ENCODE measurements around the gene MICA. TPM values are rescaled to one million over a fixed set of nuclear protein-coding genes. Genes with fewer than 3 reads are reported as not detected.
A peak's percentile ranks its signal among the peaks of the same experiment; 100 is the strongest.

MICA gene
- total RNA-seq, 4 donors from 2014 or later, result 7.8 to 45.3 (median 19.9) TPM

DNA sequence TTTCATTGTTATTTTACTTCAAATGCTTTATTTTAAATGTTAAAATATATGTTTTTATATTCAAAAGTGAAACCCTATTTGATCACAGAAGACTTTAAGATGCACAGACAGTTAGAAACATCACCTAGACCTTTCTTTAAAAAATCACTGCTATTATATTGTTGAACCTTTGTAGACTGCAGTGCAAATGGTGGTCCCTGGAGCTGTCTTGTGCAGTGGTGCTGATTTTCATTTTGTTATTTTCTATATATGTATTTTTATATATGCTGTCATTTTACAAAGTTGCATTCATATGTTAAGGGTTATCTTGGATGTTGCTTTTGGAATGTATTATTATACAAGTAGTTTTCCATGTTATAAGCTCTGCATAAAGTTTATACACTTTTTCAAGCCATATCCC lies 27.7 kb upstream of the MICA start:
- Histone ChIP-seq H3K9me3 (peaks cover 3 to 6% of the 10 kb centered on the region in 2 donors), H3K4me1 (peaks cover 0 to 19% (median 5%) of the 10 kb centered on the region in 4 donors), H3K27me3 (peaks cover 15% of the 10 kb centered on the region), H3K4me3 (no peak overlapping the region), H3K36me3 (no peaks in the 10 kb centered on the region), H3K27ac (no peak overlapping the region)
- no peak for TF ChIP-seq EP300 (IDR thresholded peaks at IDR 0.05; ENCODE audit: low read depth)
- TF ChIP-seq POLR2AphosphoS5 (IDR thresholded peaks at IDR 0.05), result no peak
- TF ChIP-seq, protein P1, sequence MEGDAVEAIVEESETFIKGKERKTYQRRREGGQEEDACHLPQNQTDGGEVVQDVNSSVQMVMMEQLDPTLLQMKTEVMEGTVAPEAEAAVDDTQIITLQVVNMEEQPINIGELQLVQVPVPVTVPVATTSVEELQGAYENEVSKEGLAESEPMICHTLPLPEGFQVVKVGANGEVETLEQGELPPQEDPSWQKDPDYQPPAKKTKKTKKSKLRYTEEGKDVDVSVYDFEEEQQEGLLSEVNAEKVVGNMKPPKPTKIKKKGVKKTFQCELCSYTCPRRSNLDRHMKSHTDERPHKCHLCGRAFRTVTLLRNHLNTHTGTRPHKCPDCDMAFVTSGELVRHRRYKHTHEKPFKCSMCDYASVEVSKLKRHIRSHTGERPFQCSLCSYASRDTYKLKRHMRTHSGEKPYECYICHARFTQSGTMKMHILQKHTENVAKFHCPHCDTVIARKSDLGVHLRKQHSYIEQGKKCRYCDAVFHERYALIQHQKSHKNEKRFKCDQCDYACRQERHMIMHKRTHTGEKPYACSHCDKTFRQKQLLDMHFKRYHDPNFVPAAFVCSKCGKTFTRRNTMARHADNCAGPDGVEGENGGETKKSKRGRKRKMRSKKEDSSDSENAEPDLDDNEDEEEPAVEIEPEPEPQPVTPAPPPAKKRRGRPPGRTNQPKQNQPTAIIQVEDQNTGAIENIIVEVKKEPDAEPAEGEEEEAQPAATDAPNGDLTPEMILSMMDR (IDR thresholded peaks at IDR 0.05), result no peak
- no peak for TF ChIP-seq POLR2A (IDR thresholded peaks at IDR 0.05)
- in situ Hi-C loops (cut with MboI; ENCODE audit: low pct_ligation_motif_present in 1 of 4, low pct_unique_long_range_greater_than_20kb in 1 of 4, low sequenced_read_pairs in 3 of 4) (loop anchor here in 1 of 4 donors (5.0 kb wide), 1 partner anchor 238 kb away; the partner anchor contains the start of gene PSORS1C2), intact Hi-C loops (cut with DNase I; ENCODE audit: low total_unique reads) (no loop called here)
- no peak for DNase-seq

DNA sequence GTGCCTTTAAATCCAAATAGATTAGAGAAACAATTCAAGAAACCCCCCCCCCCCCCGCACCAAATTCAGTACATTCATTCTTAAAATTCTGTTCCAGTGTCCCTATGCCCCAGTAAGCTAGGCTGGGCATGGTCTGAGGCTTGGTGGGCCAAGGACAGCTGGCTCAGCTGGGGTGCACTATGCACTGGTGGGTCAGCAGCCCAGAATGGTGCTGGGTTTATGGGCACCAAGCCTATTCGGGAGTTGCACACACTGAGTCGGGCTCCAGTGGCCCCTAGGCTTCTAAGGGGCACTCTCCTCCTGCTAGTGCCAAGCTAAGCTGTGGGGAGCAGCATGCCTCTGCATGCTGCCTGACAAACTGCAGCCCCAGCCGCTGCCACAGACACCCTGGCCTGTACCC lies 26.4 kb upstream of the MICA start:
- no peak overlapping the region for H3K27ac ChIP-seq
- H3K36me3 ChIP-seq, result no peaks in the 10 kb centered on the region
- peaks cover 0 to 19% (median 5%) of the 10 kb centered on the region in 4 donors for H3K4me1 ChIP-seq
- H3K27me3 ChIP-seq, result peaks cover 11% of the 10 kb centered on the region
- 35% methylated on average over 3 of the region's 4 CpGs; no CpG with 5 or more reads in 1 of the 2 donors for WGBS, 2 donors (ENCODE audit: low coverage in 1 of 2)
- no peak overlapping the region for H3K4me3 ChIP-seq
- in situ Hi-C loops (cut with MboI; ENCODE audit: low pct_ligation_motif_present in 1 of 4, low pct_unique_long_range_greater_than_20kb in 1 of 4, low sequenced_read_pairs in 3 of 4) (loop anchor here in 1 of 4 donors (5.0 kb wide), 1 partner anchor 240 kb away; the partner anchor contains the start of gene PSORS1C2), intact Hi-C loops (cut with DNase I; ENCODE audit: low total_unique reads) (no loop called here)
- TF ChIP-seq EP300 (IDR thresholded peaks at IDR 0.05; ENCODE audit: low read depth) (no peak), POLR2A (IDR thresholded peaks at IDR 0.05) (no peak), POLR2AphosphoS5 (IDR thresholded peaks at IDR 0.05) (no peak)
- TF ChIP-seq, protein P1 (IDR thresholded peaks at IDR 0.05), result no peak
- peaks cover under 1 to 3% of the 10 kb centered on the region in 2 donors for H3K9me3 ChIP-seq
- no peak for DNase-seq

DNA sequence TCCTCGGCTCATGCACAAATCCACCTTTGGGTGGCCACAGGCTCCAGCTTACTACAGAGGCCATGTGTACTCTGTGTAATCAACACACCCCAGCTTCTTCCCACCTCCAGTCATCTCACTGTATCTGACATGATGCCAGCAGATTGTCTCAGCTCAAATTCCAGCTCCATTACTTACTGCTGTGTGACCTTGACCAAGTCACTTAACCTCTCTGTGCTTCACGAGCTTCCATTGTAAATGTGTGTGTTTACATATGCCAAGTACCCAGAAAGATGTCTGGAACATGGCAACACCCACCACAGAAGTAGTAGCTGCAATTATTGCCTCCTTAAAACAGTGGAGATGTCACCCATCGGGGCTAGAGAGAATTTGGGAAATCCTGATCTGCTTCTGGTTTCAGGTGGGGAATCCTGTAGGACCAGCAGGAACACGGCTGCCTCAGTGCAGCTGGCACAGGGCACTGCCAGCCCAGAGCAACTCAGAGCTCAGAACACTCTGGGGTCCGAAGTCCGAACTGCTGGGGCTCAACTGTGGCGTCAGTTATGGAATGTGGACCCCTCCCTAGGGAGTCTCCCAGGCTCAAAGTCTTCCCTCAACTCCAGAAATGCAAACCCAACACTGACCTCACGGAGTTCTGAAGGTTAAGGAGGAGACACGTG lies 25.2 kb upstream of the MICA start:
- in situ Hi-C loops (cut with MboI; ENCODE audit: low pct_ligation_motif_present in 1 of 4, low pct_unique_long_range_greater_than_20kb in 1 of 4, low sequenced_read_pairs in 3 of 4) (loop anchor here in 1 of 4 donors (5.0 kb wide), 1 partner anchor 241 kb away; the partner anchor contains the start of gene PSORS1C2), intact Hi-C loops (cut with DNase I; ENCODE audit: low total_unique reads) (no loop called here)
- TF ChIP-seq POLR2AphosphoS5 (IDR thresholded peaks at IDR 0.05) (peak in 2 of 3 donors; percentile 75 to 76), EP300 (IDR thresholded peaks at IDR 0.05; ENCODE audit: low read depth) (peak; percentile 43), POLR2A (IDR thresholded peaks at IDR 0.05) (peak; percentile 80)
- TF ChIP-seq, protein P1 (IDR thresholded peaks at IDR 0.05), result no peak
- Histone ChIP-seq H3K4me3 (no peak overlapping the region), H3K27ac (peak overlapping the region in 3 of 4 donors; percentile 20 to 42 (median 23)), H3K27me3 (peaks cover 8% of the 10 kb centered on the region), H3K4me1 (peaks cover 0 to 19% (median 5%) of the 10 kb centered on the region in 4 donors), H3K36me3 (no peaks in the 10 kb centered on the region), H3K9me3 (no peaks in the 10 kb centered on the region)
- 38 to 50% methylated on average over 1 to 9 of the region's 9 CpGs for WGBS, 2 donors (ENCODE audit: low coverage in 1 of 2)
- DNase-seq, result peak; percentile 81

DNA sequence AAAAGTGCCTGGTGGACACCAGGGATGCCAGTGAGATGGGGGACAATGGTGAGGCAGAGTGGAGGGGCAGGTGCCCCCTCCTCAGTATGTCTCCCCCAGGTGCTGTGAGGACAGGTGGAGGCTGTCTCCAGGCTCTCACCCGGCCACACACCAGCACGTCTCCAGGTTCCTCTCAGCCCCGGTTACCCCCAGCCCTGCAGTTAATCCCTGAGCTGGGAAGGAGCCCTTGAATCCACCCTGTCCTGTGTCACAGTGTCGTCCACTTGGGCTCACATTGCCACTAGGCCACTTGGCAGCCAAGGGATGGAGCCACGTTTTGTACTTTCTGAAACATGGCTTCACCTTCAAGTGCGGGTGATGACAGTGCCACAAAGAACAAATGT lies 24.7 kb upstream of the MICA start:
- Histone ChIP-seq H3K9me3 (no peaks in the 10 kb centered on the region), H3K27me3 (peaks cover 8% of the 10 kb centered on the region), H3K4me1 (peaks cover 0 to 19% (median 5%) of the 10 kb centered on the region in 4 donors), H3K4me3 (no peak overlapping the region), H3K27ac (peak overlapping the region in 3 of 4 donors; percentile 23 to 42 (median 23)), H3K36me3 (no peaks in the 10 kb centered on the region)
- 57% methylated on average over 6 of the region's 6 CpGs; no CpG with 5 or more reads in 1 of the 2 donors for WGBS, 2 donors (ENCODE audit: low coverage in 1 of 2)
- TF ChIP-seq, protein P1 (IDR thresholded peaks at IDR 0.05), result no peak
- no peak for TF ChIP-seq POLR2A (IDR thresholded peaks at IDR 0.05)
- TF ChIP-seq POLR2AphosphoS5 (IDR thresholded peaks at IDR 0.05), result no peak
- no peak for TF ChIP-seq EP300 (IDR thresholded peaks at IDR 0.05; ENCODE audit: low read depth)
- in situ Hi-C loops (cut with MboI; ENCODE audit: low pct_ligation_motif_present in 1 of 4, low pct_unique_long_range_greater_than_20kb in 1 of 4, low sequenced_read_pairs in 3 of 4), result loop anchor here in 1 of 4 donors (5.0 kb wide), 1 partner anchor 241 kb away; the partner anchor contains the start of gene PSORS1C2
- DNase-seq, result no peak
- intact Hi-C loops (cut with DNase I; ENCODE audit: low total_unique reads), result no loop called here
